Gastroesophageal sphincter (tissue), 4 donors: ENCODE results near the gene AXIN2. TPM values are rescaled to one million over a fixed set of nuclear protein-coding genes. Genes with fewer than 3 reads are reported as not detected.

Source experiments
- ATAC-seq: fragments of 150-250 bp; one replicate; pipeline ENCODE4 v1.9.1; 2016; ENCODE audit warnings: mild to moderate bottlenecking, moderate library complexity
- H3K27ac ChIP-seq, 4 donors: fragments of 200-600 bp; sonication (generic) in 3 of 4; 1 replicate in 3 of 4; 2 replicates in 1 of 4; pipeline ENCODE4 v1.5.1; 2016 to 2019
- H3K27me3 ChIP-seq: fragments of 200-600 bp; sonication (generic); one replicate; pipeline ENCODE4 v1.5.1; 2019
- H3K36me3 ChIP-seq, 2 donors: fragments of 200-600 bp; sonication (generic); one replicate each; pipeline ENCODE4 v1.5.1; 2019; ENCODE audit warnings: control low read depth in 1 of 2
- H3K4me1 ChIP-seq, 3 donors: fragments of 200-600 bp; sonication (generic); 1 replicate in 2 of 3; 2 replicates in 1 of 3; pipeline ENCODE4 v1.5.1; 2016 to 2019; ENCODE audit warnings: control low read depth in 2 of 3
- H3K4me3 ChIP-seq, 2 donors: fragments of 200-600 bp; sonication (generic); one replicate each; pipeline ENCODE4 v1.5.1; 2019; ENCODE audit warnings: mild to moderate bottlenecking in 1 of 2, moderate library complexity in 1 of 2
- H3K9me3 ChIP-seq, 3 donors: fragments of 200-600 bp; sonication (generic); one replicate each; pipeline ENCODE4 v1.5.1; 2017 to 2019; ENCODE audit warnings: control low read depth in 2 of 3
- EP300 ChIP-seq: sonication (generic); formaldehyde crosslinking; IDR thresholded peaks from one replicate; pipeline ENCODE4 v1.6.1; 2017; ENCODE audit warnings: antibody characterized with exemption, mild to moderate bottlenecking
- POLR2A ChIP-seq, 2 donors: fragments of 450-650 bp; IDR thresholded peaks; one replicate each; pipeline ENCODE4 v1.6.1; 2017; ENCODE audit warnings: antibody characterized with exemption in 2 of 2, mild to moderate bottlenecking in 2 of 2, moderate library complexity in 1 of 2
- POLR2AphosphoS5 ChIP-seq: sonication (generic); formaldehyde crosslinking; IDR thresholded peaks from one replicate; pipeline ENCODE4 v1.6.1; 2017; ENCODE audit warnings: antibody characterized with exemption
- WGBS, 2 donors: methylation state at CpG; one replicate each; pipeline ENCODE4 v1.1.5; 2018; ENCODE audit warnings: low coverage in 1 of 2; 5-methylcytosine and 5-hydroxymethylcytosine counted together
- total RNA-seq, 4 donors: library from RNA; depleted of rRNA; stranded (reverse); fragments of >200 nt; gene quantifications; one replicate each; pipeline ENCODE4 v1.1.0, GENCODE V29; 2016
- TF ChIP-seq, protein P1 (sequence below), 4 experiments: fragments of 200-600 bp in 2 of 4; fragments of 450-650 bp in 2 of 4; sonication (generic) in 1 of 4; IDR thresholded peaks; one replicate each; pipeline ENCODE4 v1.5.1; 2017 to 2019; ENCODE audit warnings: antibody characterized with exemption in 4 of 4, mild to moderate bottlenecking in 2 of 4, moderate library complexity in 2 of 4

AXIN2 gene
- total RNA-seq, 4 donors from 2014 or later = 17.2 to 49.6 (median 40.5) TPM

DNA sequence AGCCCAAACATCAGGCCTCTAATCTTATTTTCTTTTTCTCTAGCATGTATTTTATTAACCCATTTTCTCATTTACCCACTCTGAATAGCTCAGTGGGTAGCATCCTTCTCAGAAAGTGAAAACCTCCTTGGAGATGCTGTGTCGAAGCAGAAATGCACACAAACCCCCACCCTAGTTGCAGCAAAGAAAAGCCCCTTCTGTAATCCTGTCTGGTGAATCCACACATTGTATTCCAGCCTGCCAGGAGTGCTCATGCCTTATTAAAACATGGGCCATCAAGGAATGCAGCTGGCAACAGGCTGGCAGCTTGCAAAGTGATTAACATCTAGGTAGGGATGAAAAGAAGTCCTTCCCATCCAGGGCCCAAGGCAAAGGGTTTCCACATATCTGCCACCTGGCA, 39.7 kb upstream of the AXIN2 start:
- no peak overlapping the region for H3K4me3 ChIP-seq
- TF ChIP-seq, protein P1, sequence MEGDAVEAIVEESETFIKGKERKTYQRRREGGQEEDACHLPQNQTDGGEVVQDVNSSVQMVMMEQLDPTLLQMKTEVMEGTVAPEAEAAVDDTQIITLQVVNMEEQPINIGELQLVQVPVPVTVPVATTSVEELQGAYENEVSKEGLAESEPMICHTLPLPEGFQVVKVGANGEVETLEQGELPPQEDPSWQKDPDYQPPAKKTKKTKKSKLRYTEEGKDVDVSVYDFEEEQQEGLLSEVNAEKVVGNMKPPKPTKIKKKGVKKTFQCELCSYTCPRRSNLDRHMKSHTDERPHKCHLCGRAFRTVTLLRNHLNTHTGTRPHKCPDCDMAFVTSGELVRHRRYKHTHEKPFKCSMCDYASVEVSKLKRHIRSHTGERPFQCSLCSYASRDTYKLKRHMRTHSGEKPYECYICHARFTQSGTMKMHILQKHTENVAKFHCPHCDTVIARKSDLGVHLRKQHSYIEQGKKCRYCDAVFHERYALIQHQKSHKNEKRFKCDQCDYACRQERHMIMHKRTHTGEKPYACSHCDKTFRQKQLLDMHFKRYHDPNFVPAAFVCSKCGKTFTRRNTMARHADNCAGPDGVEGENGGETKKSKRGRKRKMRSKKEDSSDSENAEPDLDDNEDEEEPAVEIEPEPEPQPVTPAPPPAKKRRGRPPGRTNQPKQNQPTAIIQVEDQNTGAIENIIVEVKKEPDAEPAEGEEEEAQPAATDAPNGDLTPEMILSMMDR (IDR thresholded peaks at IDR 0.05) = no peak
- TF ChIP-seq POLR2A (IDR thresholded peaks at IDR 0.05) (no peak), POLR2AphosphoS5 (no peak)
- ATAC-seq = no peak
- H3K4me1 ChIP-seq = no peaks in the 10 kb centered on the region
- 88% methylated on average over 1 of the region's 1 CpG for WGBS, 2 donors
- H3K36me3 ChIP-seq = no peaks in the 10 kb centered on the region
- no peak overlapping the region for H3K27ac ChIP-seq
- no peaks in the 10 kb centered on the region for H3K27me3 ChIP-seq
- no peaks in the 10 kb centered on the region for H3K9me3 ChIP-seq

DNA sequence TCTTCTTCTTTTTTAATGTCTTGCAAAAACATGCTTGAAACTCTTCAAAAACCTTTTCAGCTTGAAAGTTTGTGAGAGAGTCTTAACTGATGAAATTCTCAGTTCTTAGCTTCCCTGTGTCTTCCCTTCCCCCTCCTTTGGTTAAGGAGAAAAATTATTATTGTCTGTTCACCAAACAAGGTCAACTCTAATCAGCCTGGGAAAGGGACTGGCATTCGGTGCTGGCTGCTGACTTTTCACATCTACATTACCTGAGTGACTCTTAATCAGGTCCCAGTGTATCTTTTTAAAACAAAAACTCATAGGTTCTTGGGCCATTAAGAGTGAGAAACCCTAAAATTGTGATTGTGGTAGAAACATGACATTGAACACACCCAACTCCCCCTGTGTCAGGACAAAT, 39.1 kb upstream of the AXIN2 start:
- no peak for ATAC-seq
- Histone ChIP-seq H3K27ac (no peak overlapping the region), H3K4me1 (no peaks in the 10 kb centered on the region), H3K27me3 (no peaks in the 10 kb centered on the region), H3K9me3 (no peaks in the 10 kb centered on the region), H3K4me3 (no peak overlapping the region), H3K36me3 (no peaks in the 10 kb centered on the region)
- 38 to 67% methylated on average over 1 of the region's 1 CpG for WGBS, 2 donors
- TF ChIP-seq POLR2A (IDR thresholded peaks at IDR 0.05) (no peak), EP300 (no peak), POLR2AphosphoS5 (no peak)
- TF ChIP-seq, protein P1 (IDR thresholded peaks at IDR 0.05) = no peak

DNA sequence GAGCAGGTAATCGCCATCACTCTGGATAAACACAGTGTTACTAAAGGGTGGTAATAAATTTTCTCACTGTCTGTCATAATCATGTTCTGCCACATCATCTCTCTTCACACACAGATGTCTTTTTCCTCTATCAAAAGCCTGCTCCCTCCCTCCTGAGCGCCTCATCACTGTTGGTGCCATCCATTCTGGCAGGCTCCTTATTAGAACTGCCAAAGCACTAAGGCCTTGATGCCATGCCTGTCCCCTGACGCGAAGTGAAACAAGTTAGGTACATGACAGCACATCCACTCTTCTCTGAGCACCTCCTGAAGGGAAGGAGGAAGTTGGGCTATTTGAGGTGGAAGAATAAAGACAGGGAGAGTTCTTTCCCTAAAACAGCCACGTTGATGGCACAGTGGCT, 38.2 kb upstream of the AXIN2 start:
- WGBS, 2 donors = 83 to 94% methylated on average over 2 to 5 of the region's 5 CpGs
- Histone ChIP-seq H3K27me3 (no peaks in the 10 kb centered on the region), H3K4me3 (no peak overlapping the region), H3K4me1 (peaks cover 0 to 2% (median 0%) of the 10 kb centered on the region in 3 donors), H3K36me3 (no peaks in the 10 kb centered on the region), H3K9me3 (no peaks in the 10 kb centered on the region), H3K27ac (no peak overlapping the region)
- TF ChIP-seq EP300 = no peak
- TF ChIP-seq, protein P1 (IDR thresholded peaks at IDR 0.05) = no peak
- TF ChIP-seq POLR2A (IDR thresholded peaks at IDR 0.05) = no peak
- no peak for ATAC-seq

DNA sequence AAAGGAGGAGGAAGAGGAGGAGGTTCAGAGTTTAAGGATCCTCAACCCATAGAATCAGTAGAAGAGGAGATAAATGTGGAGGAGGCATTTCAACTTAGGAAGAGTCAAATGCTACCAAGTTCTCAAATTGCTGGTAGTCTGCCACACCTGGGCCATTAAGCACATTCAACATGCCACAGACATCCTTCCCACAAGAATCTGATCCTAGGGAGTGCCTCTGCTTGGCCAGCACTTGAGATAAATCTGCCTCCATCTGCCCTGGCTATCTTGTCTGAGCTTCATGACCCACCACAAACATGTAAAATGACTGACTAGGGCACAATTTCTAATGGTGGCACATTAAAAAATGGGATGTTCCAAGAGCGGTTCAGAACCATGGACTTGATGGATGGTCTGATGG, 37.3 kb upstream of the AXIN2 start:
- Histone ChIP-seq H3K27ac (no peak overlapping the region), H3K4me3 (no peak overlapping the region), H3K36me3 (no peaks in the 10 kb centered on the region), H3K27me3 (no peaks in the 10 kb centered on the region), H3K9me3 (no peaks in the 10 kb centered on the region), H3K4me1 (peaks cover 0 to 11% (median 0%) of the 10 kb centered on the region in 3 donors)
- TF ChIP-seq, protein P1 (IDR thresholded peaks at IDR 0.05) = no peak
- no peak for TF ChIP-seq EP300
- no peak for TF ChIP-seq POLR2A (IDR thresholded peaks at IDR 0.05)
- no peak for TF ChIP-seq POLR2AphosphoS5
- WGBS, 2 donors = 100% methylated on average over 1 of the region's 1 CpG
- no peak for ATAC-seq

DNA sequence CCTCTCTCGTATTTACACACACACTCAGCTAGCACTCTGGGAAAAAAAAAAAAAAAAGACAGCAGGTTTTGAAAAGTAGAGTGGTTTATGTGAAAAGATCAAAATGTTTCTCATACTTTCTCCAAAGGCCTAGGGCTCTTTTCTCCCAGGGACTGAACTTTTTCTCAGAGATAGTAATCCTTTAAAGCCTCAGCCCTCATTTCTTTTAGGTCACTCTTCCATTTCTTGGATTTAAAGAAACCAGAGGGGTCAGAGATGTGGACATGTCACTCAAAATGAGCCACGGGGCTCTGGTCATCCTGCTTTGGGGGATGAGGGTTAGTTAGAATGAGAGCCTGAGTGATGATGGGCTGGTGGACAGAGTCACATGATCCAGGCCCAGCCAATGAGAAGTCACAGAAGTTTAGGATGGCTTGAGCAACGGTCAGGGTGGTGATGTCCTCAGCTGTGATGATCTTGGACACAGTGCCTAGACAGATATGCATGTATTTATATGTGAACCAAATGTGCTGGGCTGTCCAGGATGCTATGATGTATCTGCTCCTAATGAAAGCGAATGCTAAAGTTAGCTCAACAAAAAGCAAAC, 33.7 kb upstream of the AXIN2 start:
- H3K4me3 ChIP-seq = no peak overlapping the region
- 39 to 73% methylated on average over 2 to 3 of the region's 4 CpGs for WGBS, 2 donors
- no peak for ATAC-seq
- H3K36me3 ChIP-seq = no peaks in the 10 kb centered on the region
- H3K27me3 ChIP-seq = no peaks in the 10 kb centered on the region
- peaks cover 0 to 13% (median 0%) of the 10 kb centered on the region in 3 donors for H3K4me1 ChIP-seq
- H3K9me3 ChIP-seq = no peaks in the 10 kb centered on the region
- TF ChIP-seq POLR2AphosphoS5 (no peak), EP300 (no peak), POLR2A (IDR thresholded peaks at IDR 0.05) (no peak)
- TF ChIP-seq, protein P1 (IDR thresholded peaks at IDR 0.05) = no peak
- peak overlapping the region in 1 of 4 donors; percentile 38 for H3K27ac ChIP-seq
